BJ (cell line): Measurements from ENCODE around the gene TASP1. TPM values are rescaled to one million over a fixed set of nuclear protein-coding genes. Genes with fewer than 3 reads are reported as not detected.
A peak's percentile ranks its signal among the peaks of the same experiment; 100 is the strongest.

Experiments
- CTCF ChIA-PET: fragments of 350-600 bp; formaldehyde crosslinking; extraction: SDS; loops from one replicate; lab custom pipeline; 2021; ENCODE audit warnings: antibody characterized with exemption, inconsistent platforms; lab: Yijun Ruan, JAX
- POLR2A ChIA-PET: fragments of 300-600 bp; sonication (Branson Sonifier 250); formaldehyde crosslinking; extraction: SDS; loops from one replicate; lab custom pipeline; 2021; ENCODE audit warnings: antibody characterized with exemption; lab: Charles Lee
- DNase-seq: peaks from one replicate; pipeline ENCODE4 v3.0.0-alpha.2; 2011; ENCODE audit warnings: low read depth
- H3K27me3 ChIP-seq: 2 replicates; pipeline ENCODE4 v1.6.0; 2011; ENCODE audit warnings: low read length; ENCODE audit not compliant: control insufficient read depth, insufficient read depth
- H3K36me3 ChIP-seq: 2 replicates; pipeline ENCODE4 v1.5.1; 2011; ENCODE audit warnings: low read length; ENCODE audit not compliant: control insufficient read depth, insufficient read depth
- H3K4me3 ChIP-seq: 2 replicates; pipeline ENCODE4 v1.5.1; 2011; ENCODE audit warnings: low read depth, mild to moderate bottlenecking, control low read depth, low read length
- CTCF ChIP-seq: IDR thresholded peaks from 2 replicates; pipeline ENCODE4 v1.5.1; 2011; ENCODE audit warnings: low read depth, mild to moderate bottlenecking, control low read depth, inconsistent platforms, low read length, moderate library complexity; ENCODE audit not compliant: insufficient read depth
- polyA plus RNA-seq: library from polyadenylated mRNA; depleted of rRNA; stranded (reverse); fragments of >200 nt; gene quantifications from 2 replicates; pipeline ENCODE4 v1.2.3, GENCODE V29; 2011; rRNA removed

Gene TASP1
- polyA plus RNA-seq, 1 experiment: 5.4 TPM

GRCh38 chr20:13342469-13343242, 296.1 kb downstream of the TASP1 start:
- Histone ChIP-seq H3K4me3 (no peak overlapping the region), H3K27me3 (no peaks in the 10 kb centered on the region), H3K36me3 (no peaks in the 10 kb centered on the region)
- ChIA-PET CTCF (no interaction called here), POLR2A (interaction anchor here (0.6 kb wide), 1 partner anchor 105 kb away, joined by 3 read pairs; no protein-coding TSS in a partner anchor)
- TF ChIP-seq CTCF: no peak
- peak; percentile 83 for DNase-seq

GRCh38 chr20:13341737-13342393, 296.9 kb downstream of the TASP1 start:
- DNase-seq: no peak
- POLR2A ChIA-PET: interaction anchor here (0.6 kb wide), 1 partner anchor 106 kb away, joined by 3 read pairs; no protein-coding TSS in a partner anchor
- CTCF ChIA-PET: interaction anchor here (1.0 to 3.3 kb wide), 2 partner anchors 146 to 205 kb away, joined by 3 to 9 read pairs; no protein-coding TSS in a partner anchor
- Histone ChIP-seq H3K4me3 (no peak overlapping the region), H3K27me3 (no peaks in the 10 kb centered on the region), H3K36me3 (no peaks in the 10 kb centered on the region)
- TF ChIP-seq CTCF: no peak

- CTCF ChIA-PET: interaction anchor here (3.3 kb wide), 1 partner anchor 206 kb away, joined by 9 read pairs; no protein-coding TSS in a partner anchor
Observed at GRCh38 chr20:13340088-13340487, 298.6 kb downstream of the TASP1 start.

More at GRCh38 chr20:13340088-13340487, 298.6 kb downstream of the TASP1 start:
- no peaks in the 10 kb centered on the region for H3K27me3 ChIP-seq
- POLR2A ChIA-PET: no interaction called here
- H3K36me3 ChIP-seq: no peaks in the 10 kb centered on the region
- no peak for DNase-seq
- no peak overlapping the region for H3K4me3 ChIP-seq
- no peak for TF ChIP-seq CTCF

Other genes with a start within 250 kb of the TASP1 start
- 0.76 and 2.8 TPM in 2 replicates for gene ESF1, start 146.0 kb upstream of the TASP1 start, polyA plus RNA-seq
- 6.3 and 16.1 TPM in 2 replicates for gene NDUFAF5, start 146.1 kb upstream of the TASP1 start, polyA plus RNA-seq